ENCODE data around the gene SH3GL3.

DNA sequence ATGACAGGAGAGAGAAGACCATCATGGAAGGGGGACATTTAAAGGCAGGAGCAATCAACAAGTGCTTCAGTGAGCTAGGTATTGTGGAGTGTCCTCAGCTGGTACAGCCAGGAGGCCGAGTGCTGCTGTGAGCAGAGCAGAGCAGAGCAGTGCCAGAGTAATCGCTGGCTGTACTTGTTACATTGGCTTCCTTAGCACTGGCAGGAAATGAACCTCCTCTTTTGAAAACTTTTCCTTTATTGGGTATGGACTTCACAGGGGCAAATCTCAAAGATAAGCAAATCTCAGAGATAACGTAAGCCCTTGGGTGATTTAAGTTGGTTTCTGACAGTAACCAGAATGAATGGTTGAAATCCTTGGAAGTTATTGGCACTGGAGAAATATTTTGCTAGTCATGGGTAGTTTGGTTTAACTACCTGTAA is 2.1 kb downstream of the SH3GL3 start:
- TF ChIP-seq ZFP3 (CRISPR knock-in tag; IDR thresholded peaks at IDR 0.05), result no peak
- TF ChIP-seq SNAI2 (CRISPR knock-in tag; IDR thresholded peaks at IDR 0.05), result no peak
- TF ChIP-seq, protein P1, sequence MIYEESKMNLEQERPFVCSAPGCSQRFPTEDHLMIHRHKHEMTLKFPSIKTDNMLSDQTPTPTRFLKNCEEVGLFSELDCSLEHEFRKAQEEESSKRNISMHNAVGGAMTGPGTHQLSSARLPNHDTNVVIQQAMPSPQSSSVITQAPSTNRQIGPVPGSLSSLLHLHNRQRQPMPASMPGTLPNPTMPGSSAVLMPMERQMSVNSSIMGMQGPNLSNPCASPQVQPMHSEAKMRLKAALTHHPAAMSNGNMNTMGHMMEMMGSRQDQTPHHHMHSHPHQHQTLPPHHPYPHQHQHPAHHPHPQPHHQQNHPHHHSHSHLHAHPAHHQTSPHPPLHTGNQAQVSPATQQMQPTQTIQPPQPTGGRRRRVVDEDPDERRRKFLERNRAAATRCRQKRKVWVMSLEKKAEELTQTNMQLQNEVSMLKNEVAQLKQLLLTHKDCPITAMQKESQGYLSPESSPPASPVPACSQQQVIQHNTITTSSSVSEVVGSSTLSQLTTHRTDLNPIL (CRISPR knock-in tag; IDR thresholded peaks at IDR 0.05; ENCODE audit: low read depth), result no peak
- TF ChIP-seq ARNTL (CRISPR knock-in tag; IDR thresholded peaks at IDR 0.05; ENCODE audit: borderline replicate concordance, low read depth), result no peak
- no peak for TF ChIP-seq ZC3H10 (CRISPR knock-in tag; IDR thresholded peaks at IDR 0.05)
- TF ChIP-seq, protein P2, sequence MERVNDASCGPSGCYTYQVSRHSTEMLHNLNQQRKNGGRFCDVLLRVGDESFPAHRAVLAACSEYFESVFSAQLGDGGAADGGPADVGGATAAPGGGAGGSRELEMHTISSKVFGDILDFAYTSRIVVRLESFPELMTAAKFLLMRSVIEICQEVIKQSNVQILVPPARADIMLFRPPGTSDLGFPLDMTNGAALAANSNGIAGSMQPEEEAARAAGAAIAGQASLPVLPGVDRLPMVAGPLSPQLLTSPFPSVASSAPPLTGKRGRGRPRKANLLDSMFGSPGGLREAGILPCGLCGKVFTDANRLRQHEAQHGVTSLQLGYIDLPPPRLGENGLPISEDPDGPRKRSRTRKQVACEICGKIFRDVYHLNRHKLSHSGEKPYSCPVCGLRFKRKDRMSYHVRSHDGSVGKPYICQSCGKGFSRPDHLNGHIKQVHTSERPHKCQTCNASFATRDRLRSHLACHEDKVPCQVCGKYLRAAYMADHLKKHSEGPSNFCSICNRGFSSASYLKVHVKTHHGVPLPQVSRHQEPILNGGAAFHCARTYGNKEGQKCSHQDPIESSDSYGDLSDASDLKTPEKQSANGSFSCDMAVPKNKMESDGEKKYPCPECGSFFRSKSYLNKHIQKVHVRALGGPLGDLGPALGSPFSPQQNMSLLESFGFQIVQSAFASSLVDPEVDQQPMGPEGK (CRISPR knock-in tag; IDR thresholded peaks at IDR 0.05; ENCODE audit: borderline replicate concordance), result no peak
- no peak for TF ChIP-seq ZFP30 (CRISPR knock-in tag; IDR thresholded peaks at IDR 0.05)
- no peak for TF ChIP-seq BACH2 (CRISPR knock-in tag; IDR thresholded peaks at IDR 0.05; ENCODE audit: borderline replicate concordance)
